Psoas muscle (tissue), 8 donors: Measurements from ENCODE around the gene TMEM108. TPM values are rescaled to one million over a fixed set of nuclear protein-coding genes. Genes with fewer than 3 reads are reported as not detected.

Experiments
- ATAC-seq, 4 donors: fragments of 200-7000 bp; cut with Tn5 transposase; one replicate each; pipeline ENCODE4 v1.9.1; 2020; ENCODE audit warnings: moderate library complexity in 3 of 4, mild to moderate bottlenecking in 2 of 4
- DNase-seq, 2 donors: peaks; one replicate each; pipeline ENCODE4 v3.0.0-alpha.2; 2020
- H3K27ac ChIP-seq: fragments of 200-600 bp; one replicate; pipeline ENCODE4 v1.8.0; 2022
- H3K27me3 ChIP-seq, 3 donors: fragments of 200-600 bp in 1 of 3; one replicate each; pipeline versions ENCODE4 v1.6.1 to v1.8.0; 2013 to 2022; ENCODE audit warnings: low read length in 2 of 3, mild to moderate bottlenecking in 2 of 3, moderate library complexity in 1 of 3; ENCODE audit not compliant: insufficient read depth in 3 of 3
- H3K36me3 ChIP-seq, 2 donors: fragments of 200-600 bp in 1 of 2; one replicate each; pipeline versions ENCODE4 v1.6.1 to v1.8.0; 2013 to 2022; ENCODE audit warnings: low read depth in 1 of 2, mild to moderate bottlenecking in 1 of 2, moderate library complexity in 1 of 2; ENCODE audit not compliant: insufficient read depth in 1 of 2
- H3K4me1 ChIP-seq: fragments of 200-600 bp; one replicate; pipeline ENCODE4 v1.8.0; 2022
- H3K4me3 ChIP-seq: fragments of 200-600 bp; one replicate; pipeline ENCODE4 v1.8.0; 2022; ENCODE audit warnings: mild to moderate bottlenecking
- H3K9me3 ChIP-seq: fragments of 200-600 bp; one replicate; pipeline ENCODE4 v1.8.0; 2022
- WGBS, 3 donors: extraction: QIAGEN DNeasy Blood & Tissue Kit; methylation state at CpG; one replicate each; pipeline versions ENCODE4 v1.1.6 to v1.1.7; 2013; 5-methylcytosine and 5-hydroxymethylcytosine counted together
- intact Hi-C, 2 donors: fragments of 100-400 bp; cut with DNase I; formaldehyde crosslinking; loops; one replicate each; pipeline versions ENCODE4 v1.11.0 to v1.14.2; 2022
- polyA plus RNA-seq, 3 donors: library from polyadenylated mRNA; stranded (reverse); fragments of 200-250 nt; gene quantifications; one replicate each; pipeline ENCODE4 v1.2.3, GENCODE V29; 2013
- total RNA-seq, 4 donors: library from RNA; stranded (reverse); fragmentation: NEBNext Ultra II Directional in 2 of 4; extraction: Animal tissue kit (Norgen Biotek cat#: 25700) in 2 of 4; gene quantifications; one replicate each; pipeline versions ENCODE4 v1.2.1 to v1.2.4, GENCODE V29; 2021 to 2023
- TF ChIP-seq, protein P1 (sequence below): fragments of 200-600 bp; IDR thresholded peaks from one replicate; pipeline ENCODE4 v1.8.0; 2022; ENCODE audit warnings: antibody characterized with exemption
- donor health status: healthy with polysubstance abuse.
- donor health status: DM: no; HTN: no; CAD: no; lungs with moderate emphysema.
- donor health status: Bipolar disorder and iron deficiency.
- donor health status: healthy.
- donor health status: DM: yes; HTN: yes; CAD: no.
- donor health status: DM: no; HTN: no; CAD: no.
- donor health status: DM: no; HTN: no; CAD: no.
- donor health status: DM: yes; HTN: yes; CAD: no.

Gene TMEM108
- total and polyA plus RNA-seq, 7 donors: 2.4 to 10.5 (median 6.5) TPM

- intact Hi-C loops: no loop called here
- DNase-seq (no peak), ATAC-seq (no peak)
- TF ChIP-seq, protein P1, sequence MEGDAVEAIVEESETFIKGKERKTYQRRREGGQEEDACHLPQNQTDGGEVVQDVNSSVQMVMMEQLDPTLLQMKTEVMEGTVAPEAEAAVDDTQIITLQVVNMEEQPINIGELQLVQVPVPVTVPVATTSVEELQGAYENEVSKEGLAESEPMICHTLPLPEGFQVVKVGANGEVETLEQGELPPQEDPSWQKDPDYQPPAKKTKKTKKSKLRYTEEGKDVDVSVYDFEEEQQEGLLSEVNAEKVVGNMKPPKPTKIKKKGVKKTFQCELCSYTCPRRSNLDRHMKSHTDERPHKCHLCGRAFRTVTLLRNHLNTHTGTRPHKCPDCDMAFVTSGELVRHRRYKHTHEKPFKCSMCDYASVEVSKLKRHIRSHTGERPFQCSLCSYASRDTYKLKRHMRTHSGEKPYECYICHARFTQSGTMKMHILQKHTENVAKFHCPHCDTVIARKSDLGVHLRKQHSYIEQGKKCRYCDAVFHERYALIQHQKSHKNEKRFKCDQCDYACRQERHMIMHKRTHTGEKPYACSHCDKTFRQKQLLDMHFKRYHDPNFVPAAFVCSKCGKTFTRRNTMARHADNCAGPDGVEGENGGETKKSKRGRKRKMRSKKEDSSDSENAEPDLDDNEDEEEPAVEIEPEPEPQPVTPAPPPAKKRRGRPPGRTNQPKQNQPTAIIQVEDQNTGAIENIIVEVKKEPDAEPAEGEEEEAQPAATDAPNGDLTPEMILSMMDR: no peak
- H3K27me3 ChIP-seq: no peaks in the 10 kb centered on the region
- no peaks in the 10 kb centered on the region for H3K9me3 ChIP-seq
- no peaks in the 10 kb centered on the region for H3K4me1 ChIP-seq
- no peak overlapping the region for H3K27ac ChIP-seq
- H3K36me3 ChIP-seq: no peaks in the 10 kb centered on the region
- WGBS, 3 donors: 57 to 86% (median 69%) methylated on average over 1 of the region's 1 CpG
- H3K4me3 ChIP-seq: no peak overlapping the region
Observed at GRCh38 chr3:133123636-133124035, 85.4 kb downstream of the TMEM108 start.

DNA sequence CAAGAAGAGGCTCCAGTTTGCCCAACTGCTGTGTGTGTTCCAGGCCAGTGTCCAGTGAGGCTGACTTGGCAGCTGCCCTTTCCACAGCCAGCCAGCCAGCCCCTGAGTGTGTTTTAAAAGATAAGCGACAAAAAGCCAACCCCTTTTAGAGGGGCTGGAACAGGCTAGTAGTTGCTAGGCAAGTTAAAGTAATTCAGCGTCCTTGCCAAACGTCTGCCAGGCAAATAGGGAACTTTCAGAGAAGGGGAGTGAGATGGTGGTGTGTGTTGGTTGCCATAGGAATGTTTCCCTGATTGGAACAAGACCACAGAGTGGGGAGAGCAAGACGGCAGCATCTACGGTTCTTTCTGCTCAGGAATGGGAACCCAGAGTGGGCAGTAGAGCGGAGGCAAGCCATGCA lies 86.3 kb downstream of the TMEM108 start:
- Histone ChIP-seq H3K9me3 (no peaks in the 10 kb centered on the region), H3K36me3 (no peaks in the 10 kb centered on the region), H3K27me3 (no peaks in the 10 kb centered on the region), H3K27ac (no peak overlapping the region), H3K4me1 (no peaks in the 10 kb centered on the region), H3K4me3 (no peak overlapping the region)
- DNase-seq: no peak
- whole genome bisulfite sequencing, 3 donors: 37 to 52% (median 43%) methylated on average over 6 of the region's 6 CpGs
- intact Hi-C loops: no loop called here
- no peak for ATAC-seq
- TF ChIP-seq, protein P1: no peak

DNA sequence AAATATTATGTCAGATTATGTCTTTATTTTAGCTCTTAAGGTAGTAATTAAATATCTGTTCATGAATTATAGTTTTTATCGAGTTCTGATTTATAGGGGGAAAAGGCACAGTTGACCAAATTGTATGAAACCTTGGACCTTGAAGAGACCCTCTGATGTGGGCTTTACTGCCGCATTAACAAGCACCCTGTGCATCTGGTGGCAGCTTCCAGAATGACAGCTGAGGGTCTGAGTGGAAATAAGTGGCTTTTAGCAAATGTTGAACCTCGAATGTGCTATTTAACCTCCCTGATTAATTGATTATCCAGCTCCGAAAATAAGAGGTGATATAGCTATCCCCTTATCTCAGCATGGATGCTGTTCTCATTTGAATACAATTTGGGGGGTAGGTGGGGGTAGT lies 87.0 kb downstream of the TMEM108 start:
- DNase-seq (no peak), ATAC-seq (no peak)
- H3K4me3 ChIP-seq: no peak overlapping the region
- H3K9me3 ChIP-seq: no peaks in the 10 kb centered on the region
- H3K27me3 ChIP-seq: no peaks in the 10 kb centered on the region
- no peaks in the 10 kb centered on the region for H3K4me1 ChIP-seq
- intact Hi-C loops: no loop called here
- WGBS, 3 donors: 60 to 82% (median 68%) methylated on average over 4 of the region's 4 CpGs
- H3K36me3 ChIP-seq: no peaks in the 10 kb centered on the region
- H3K27ac ChIP-seq: no peak overlapping the region
- TF ChIP-seq, protein P1: no peak

DNA sequence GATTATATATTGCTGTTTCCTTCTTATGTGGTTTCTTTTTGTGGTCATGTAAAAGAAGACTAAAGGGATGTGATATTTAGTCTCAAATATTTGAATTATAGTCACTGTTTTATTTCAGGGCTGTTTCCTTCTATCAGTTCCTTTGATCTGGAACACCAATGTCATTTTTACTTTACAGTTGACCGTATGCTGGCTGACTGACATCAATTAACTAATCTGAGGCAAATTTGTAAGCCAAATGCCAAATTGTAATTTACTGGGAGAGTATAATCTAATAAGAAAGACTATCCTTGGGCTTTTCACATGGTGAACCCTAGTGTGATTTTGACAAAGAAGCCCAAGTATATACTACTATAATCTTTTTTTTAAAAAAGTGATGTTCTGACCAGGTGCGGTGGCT lies 87.6 kb downstream of the TMEM108 start:
- TF ChIP-seq, protein P1: no peak
- Histone ChIP-seq H3K4me1 (no peaks in the 10 kb centered on the region), H3K36me3 (no peaks in the 10 kb centered on the region), H3K27ac (no peak overlapping the region), H3K9me3 (no peaks in the 10 kb centered on the region), H3K4me3 (no peak overlapping the region), H3K27me3 (no peaks in the 10 kb centered on the region)
- DNase-seq: no peak
- ATAC-seq: no peak
- intact Hi-C loops: no loop called here
- 90 to 96% (median 92%) methylated on average over 2 of the region's 2 CpGs for WGBS, 3 donors

- no peaks in the 10 kb centered on the region for H3K36me3 ChIP-seq
- intact Hi-C loops: no loop called here
- ATAC-seq (no peak), DNase-seq (no peak)
- H3K9me3 ChIP-seq: no peaks in the 10 kb centered on the region
- H3K27me3 ChIP-seq: no peaks in the 10 kb centered on the region
- H3K27ac ChIP-seq: no peak overlapping the region
- no peaks in the 10 kb centered on the region for H3K4me1 ChIP-seq
- WGBS, 3 donors: 74 to 97% (median 81%) methylated on average over 2 of the region's 2 CpGs
- H3K4me3 ChIP-seq: no peak overlapping the region
- TF ChIP-seq, protein P1: no peak
Observed at GRCh38 chr3:133127381-133127780, 89.2 kb downstream of the TMEM108 start.
